D721Med (cell line): ENCODE results near the gene MLKL.

ENCODE experiments used
- DNase-seq: peaks from one replicate; pipeline ENCODE4 v3.0.0; 2011; ENCODE audit warnings: low spot score; ENCODE audit not compliant: insufficient read length
- FAIRE-seq: peaks from 2 replicates; lab custom pipeline; 2011; peaks lifted over from hg19 to GRCh38; lab: Jason Lieb, UNC
- TF ChIP-seq, protein P1 (sequence below): IDR thresholded peaks from 2 replicates; pipeline ENCODE4 v1.5.1; 2012; ENCODE audit warnings: mild to moderate bottlenecking, control low read depth; ENCODE audit not compliant: insufficient read depth; ENCODE audit errors: missing control alignments

Gene MLKL

DNA sequence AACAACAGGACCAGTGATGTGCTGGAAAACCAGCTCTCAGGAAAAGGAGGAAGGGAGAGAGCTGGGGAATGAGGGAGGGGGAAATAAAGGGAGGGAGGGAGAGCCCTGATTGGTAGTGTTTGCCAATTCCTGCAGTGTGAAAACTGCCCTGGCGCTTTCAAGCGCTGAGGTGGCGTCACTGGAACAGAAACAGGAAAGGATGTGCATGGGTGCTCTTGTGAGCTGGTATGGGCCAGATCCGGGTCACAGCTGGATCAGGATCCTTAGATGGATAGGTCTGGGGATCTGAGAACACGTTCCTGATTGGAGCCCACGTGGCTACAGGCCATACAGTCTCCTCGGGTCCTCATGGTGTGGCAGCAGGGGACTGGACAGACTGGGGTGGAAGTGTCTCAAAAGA is 16.7 kb upstream of the MLKL start:
- TF ChIP-seq, protein P1, sequence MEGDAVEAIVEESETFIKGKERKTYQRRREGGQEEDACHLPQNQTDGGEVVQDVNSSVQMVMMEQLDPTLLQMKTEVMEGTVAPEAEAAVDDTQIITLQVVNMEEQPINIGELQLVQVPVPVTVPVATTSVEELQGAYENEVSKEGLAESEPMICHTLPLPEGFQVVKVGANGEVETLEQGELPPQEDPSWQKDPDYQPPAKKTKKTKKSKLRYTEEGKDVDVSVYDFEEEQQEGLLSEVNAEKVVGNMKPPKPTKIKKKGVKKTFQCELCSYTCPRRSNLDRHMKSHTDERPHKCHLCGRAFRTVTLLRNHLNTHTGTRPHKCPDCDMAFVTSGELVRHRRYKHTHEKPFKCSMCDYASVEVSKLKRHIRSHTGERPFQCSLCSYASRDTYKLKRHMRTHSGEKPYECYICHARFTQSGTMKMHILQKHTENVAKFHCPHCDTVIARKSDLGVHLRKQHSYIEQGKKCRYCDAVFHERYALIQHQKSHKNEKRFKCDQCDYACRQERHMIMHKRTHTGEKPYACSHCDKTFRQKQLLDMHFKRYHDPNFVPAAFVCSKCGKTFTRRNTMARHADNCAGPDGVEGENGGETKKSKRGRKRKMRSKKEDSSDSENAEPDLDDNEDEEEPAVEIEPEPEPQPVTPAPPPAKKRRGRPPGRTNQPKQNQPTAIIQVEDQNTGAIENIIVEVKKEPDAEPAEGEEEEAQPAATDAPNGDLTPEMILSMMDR: no peak
- FAIRE-seq (no peak), DNase-seq (no peak)

DNA sequence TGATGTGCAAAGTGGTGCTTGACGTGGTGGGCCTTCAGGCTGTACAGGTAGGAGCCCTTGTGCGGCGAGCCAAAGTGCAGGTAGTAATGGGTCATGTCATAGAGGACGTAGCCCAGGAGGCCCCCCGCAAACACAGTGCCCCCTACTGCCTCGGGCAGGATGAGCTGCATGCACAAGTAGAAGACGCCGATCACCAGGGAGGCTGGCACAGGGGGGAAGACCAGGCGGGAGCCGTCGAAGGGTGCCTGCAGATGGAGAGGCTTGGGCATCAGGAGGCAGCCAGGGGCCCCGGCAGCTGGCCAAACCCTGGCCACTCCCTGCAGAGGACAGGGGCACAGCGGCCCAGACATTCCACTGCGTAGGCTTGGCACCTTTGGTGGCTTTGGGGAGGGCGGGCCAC is 15.7 kb upstream of the MLKL start:
- no peak for FAIRE-seq
- DNase-seq: no peak
- TF ChIP-seq, protein P1: no peak

DNA sequence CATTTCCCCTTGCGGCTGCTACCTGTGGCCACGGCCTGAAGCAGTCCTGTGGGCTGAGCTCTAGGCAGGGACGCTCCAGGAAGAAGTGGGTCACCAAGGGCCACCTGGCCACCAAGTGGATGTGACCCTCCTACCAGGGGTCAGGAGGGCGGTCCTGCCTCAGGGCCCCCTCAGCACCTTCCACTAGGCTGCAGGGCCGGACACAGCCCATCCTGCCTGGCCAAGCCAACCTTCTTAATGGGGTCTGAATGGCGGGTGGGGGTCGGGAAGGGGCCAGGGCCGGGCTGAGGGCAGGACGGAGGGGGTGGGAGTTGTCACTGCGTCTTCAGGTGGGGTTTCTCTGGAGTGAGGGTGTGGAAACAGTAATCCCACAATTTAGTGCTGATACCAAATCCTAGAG is 13.2 kb upstream of the MLKL start:
- FAIRE-seq: no peak
- no peak for DNase-seq
- TF ChIP-seq, protein P1: no peak

DNA sequence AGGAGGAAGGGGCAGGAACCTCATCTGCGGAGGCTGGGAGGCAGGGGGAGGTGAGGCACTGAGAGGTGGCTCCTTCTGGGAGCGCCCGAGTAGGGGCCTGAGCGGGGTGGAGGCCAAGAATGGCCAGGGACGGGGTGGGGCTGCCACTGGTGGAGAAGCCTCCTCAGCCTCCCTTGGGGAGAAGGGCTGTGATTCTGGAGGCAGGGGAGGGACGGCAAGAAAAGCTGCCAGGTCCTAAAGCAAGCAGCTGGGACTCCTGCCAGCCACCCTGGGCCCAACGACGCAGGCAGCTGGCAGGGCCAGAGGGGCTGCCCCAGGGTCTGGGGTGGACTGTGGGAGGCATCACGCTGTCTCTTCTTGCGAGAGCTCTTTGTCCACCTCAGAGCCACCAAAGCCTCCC is 12.7 kb upstream of the MLKL start:
- DNase-seq (no peak), FAIRE-seq (no peak)
- TF ChIP-seq, protein P1: no peak

DNA sequence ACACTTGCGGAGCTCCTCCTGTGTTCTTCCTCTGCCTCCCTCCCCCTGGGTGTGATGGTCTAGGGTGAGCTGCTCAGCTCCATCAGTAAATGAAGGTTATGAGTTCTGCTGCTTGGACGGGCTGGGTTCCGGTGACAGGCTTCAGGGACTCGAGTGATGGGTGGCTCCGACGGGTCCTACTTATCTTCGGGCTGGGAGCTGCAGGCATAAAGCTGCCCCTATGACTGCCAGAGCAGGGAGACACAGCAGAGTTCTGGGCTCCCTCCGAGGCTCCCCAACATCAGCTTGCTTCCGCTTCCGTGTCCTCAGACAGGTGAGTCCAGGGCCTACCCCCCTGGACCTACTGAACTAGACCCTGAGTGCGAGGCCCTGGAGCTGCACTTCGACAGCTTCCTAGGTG is 11.3 kb upstream of the MLKL start:
- no peak for DNase-seq
- no peak for FAIRE-seq

DNA sequence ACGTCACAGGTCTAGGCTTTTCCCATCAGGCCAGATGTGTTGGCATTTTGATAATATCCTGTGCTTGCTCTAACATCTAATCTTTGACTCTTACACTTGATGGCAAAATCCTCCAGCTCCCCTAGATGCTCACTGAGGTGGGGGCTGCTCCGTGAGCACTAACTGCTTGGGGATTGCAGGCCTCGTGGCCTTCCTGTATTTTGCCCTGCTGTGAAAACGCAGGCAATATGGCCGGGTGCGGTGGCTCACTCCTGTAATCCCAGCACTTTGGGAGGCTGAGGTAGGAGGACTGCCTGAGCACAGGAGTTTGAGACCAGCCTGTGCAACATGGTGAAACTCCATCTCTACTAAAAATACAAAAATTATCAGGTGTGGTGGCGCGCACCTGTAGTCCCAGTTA is 9.7 kb upstream of the MLKL start:
- no peak for DNase-seq
- TF ChIP-seq, protein P1: no peak
- no peak for FAIRE-seq

More for the DNA sequence above, 11.3 kb upstream of the MLKL start:
- TF ChIP-seq, protein P1: no peak

DNA sequence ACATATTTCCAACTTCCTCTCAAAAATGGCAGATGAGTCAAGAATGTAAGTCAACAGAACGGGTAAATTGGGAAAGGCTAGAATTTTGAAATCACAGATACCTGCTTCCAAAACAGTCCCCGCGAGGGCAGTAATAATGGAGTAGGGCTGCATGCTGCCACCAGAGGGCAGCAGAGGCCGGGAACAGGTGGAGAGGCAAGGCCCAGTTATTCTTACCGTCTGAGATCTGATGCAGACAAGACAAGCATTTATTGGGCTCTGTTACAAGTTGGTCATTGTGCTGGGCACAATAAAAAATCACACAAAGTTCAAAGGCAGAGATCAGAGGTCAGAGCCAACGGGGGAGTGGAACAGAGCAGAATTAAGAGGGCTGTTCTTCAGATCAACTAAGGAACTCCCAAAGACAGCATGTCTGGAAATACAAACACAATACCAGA is 8.8 kb upstream of the MLKL start:
- FAIRE-seq: no peak
- peak; percentile 32 for DNase-seq
- TF ChIP-seq, protein P1: peak; percentile 98
